ENCODE data around the gene MR1. TPM values are rescaled to one million over a fixed set of nuclear protein-coding genes. Genes with fewer than 3 reads are reported as not detected.

MR1 gene
- total RNA-seq, 1 experiment from 2014 or later = 6.6 TPM

- no peak overlapping the region for H3K4me2 ChIP-seq (ENCODE audit: low read length)
- no peaks in the 10 kb centered on the region for H4K20me1 ChIP-seq (ENCODE audit: insufficient read depth)
- no peaks in the 10 kb centered on the region for H3K79me2 ChIP-seq (ENCODE audit: insufficient read depth, low read length)
- ChIA-PET CTCF (no interaction called here), RAD21 (ENCODE audit: low non-redundant PET in 1 of 2, low total read pairs in 2 of 2, uncharacterized antibody in 2 of 2, unreplicated experiment in 2 of 2) (no interaction called here), POLR2A (no interaction called here)
- intact Hi-C loops (cut with micrococcal nuclease) = no loop called here
- no peaks in the 10 kb centered on the region for H3K36me3 ChIP-seq (ENCODE audit: control insufficient read depth in 1 of 2, insufficient read depth in 2 of 2, low read length in 2 of 2)
- H3K4me3 ChIP-seq (replicated peaks in 1 of 2; ENCODE audit: low read depth in 1 of 2, low read length in 2 of 2) = no peak overlapping the region
- no peaks in the 10 kb centered on the region for H3K9me2 ChIP-seq (ENCODE audit: insufficient read depth)
- ATAC-seq = no peak
- no peaks in the 10 kb centered on the region for H3K9me3 ChIP-seq (ENCODE audit: control insufficient read depth in 1 of 2, insufficient read depth in 1 of 2, low read depth in 1 of 2, low read length in 2 of 2)
- no TSS peak for BruUV-seq (replicated peaks)
- H3K27me3 ChIP-seq (ENCODE audit: insufficient read depth, low read length) = no peaks in the 10 kb centered on the region
- TF ChIP-seq ZBTB33 (IDR thresholded peaks at IDR 0.05; ENCODE audit: extremely low read depth, insufficient replicate concordance, low read length) (no peak), TCF7L2 (IDR thresholded peaks at IDR 0.05; ENCODE audit: borderline replicate concordance, extremely low read depth, insufficient read depth, insufficient read length) (no peak), CEBPB (IDR thresholded peaks at IDR 0.05; ENCODE audit: low read depth) (no peak), ELF1 (IDR thresholded peaks at IDR 0.05; ENCODE audit: borderline replicate concordance, low read depth) (no peak), CTCF (IDR thresholded peaks at IDR 0.05 in 2 of 3, conservative IDR thresholded peaks at IDR 0.05 in 1 of 3; ENCODE audit: borderline replicate concordance in 1 of 3, insufficient read depth in 1 of 3, low read depth in 2 of 3, low read length in 2 of 3) (no peak), POLR2A (IDR thresholded peaks at IDR 0.05; ENCODE audit: borderline replicate concordance, extremely low read depth, insufficient read depth, insufficient read length) (no peak), ZNF274 (IDR thresholded peaks at IDR 0.05; ENCODE audit: low read depth, low read length) (no peak), MAX (IDR thresholded peaks at IDR 0.05) (no peak), EZH2 (IDR thresholded peaks at IDR 0.05) (no peak), EZH2phosphoT487 (IDR thresholded peaks at IDR 0.05; ENCODE audit: borderline replicate concordance) (no peak), YY1 (IDR thresholded peaks at IDR 0.05; ENCODE audit: extremely low read depth, insufficient replicate concordance, low read depth, low read length) (no peak), FOSL1 (IDR thresholded peaks at IDR 0.05; ENCODE audit: low read depth) (no peak), POLR2AphosphoS5 (IDR thresholded peaks at IDR 0.05; ENCODE audit: low read depth, low read length) (no peak), REST (IDR thresholded peaks at IDR 0.05; ENCODE audit: low read depth) (no peak)
- H3K9ac ChIP-seq (ENCODE audit: low read length) = no peak overlapping the region
- no peak for DNase-seq (ENCODE audit: low read depth, low spot score)
- H3K27ac ChIP-seq (ENCODE audit: low read depth, low read length) = no peak overlapping the region
- no peak overlapping the region for H2AFZ ChIP-seq (ENCODE audit: low read depth, low read length, poor library complexity, severe bottlenecking)
- no peaks in the 10 kb centered on the region for H3K4me1 ChIP-seq (ENCODE audit: control insufficient read depth in 1 of 2, insufficient read depth in 2 of 2, low read length in 2 of 2)
Observed at GRCh38 chr1:181049378-181049777, 15.6 kb downstream of the MR1 start.

Measured in HCT116 (cell line).